Lung (tissue), 12 donors: ENCODE measurements around the gene BSDC1. TPM values are rescaled to one million over a fixed set of nuclear protein-coding genes. Genes with fewer than 3 reads are reported as not detected.

Source experiments
- ATAC-seq: fragments of 200-7000 bp; cut with Tn5 transposase; one replicate; pipeline ENCODE4 v1.9.1; 2020; ENCODE audit warnings: moderate number of reproducible peaks; ENCODE audit not compliant: insufficient read depth, low FRiP score
- DNase-seq, 3 donors: peaks; one replicate each; pipeline ENCODE4 v3.0.0-alpha.2; 2013 to 2017
- H3K27ac ChIP-seq, 2 donors: one replicate each; pipeline ENCODE4 v1.5.1; 2013; ENCODE audit warnings: mild to moderate bottlenecking in 2 of 2, moderate library complexity in 2 of 2, control low read depth in 1 of 2, inconsistent platforms in 1 of 2, low read depth in 1 of 2, low read length in 1 of 2
- H3K27me3 ChIP-seq, 3 donors: one replicate each; pipeline ENCODE4 v1.5.1; 2013; ENCODE audit warnings: low read length in 2 of 3; ENCODE audit not compliant: control insufficient read depth in 3 of 3, insufficient read depth in 3 of 3
- H3K36me3 ChIP-seq, 4 donors: one replicate each; pipeline ENCODE4 v1.5.1; 2013; ENCODE audit warnings: low read length in 4 of 4, mild to moderate bottlenecking in 1 of 4, moderate library complexity in 1 of 4; ENCODE audit not compliant: control insufficient read depth in 4 of 4, insufficient read depth in 4 of 4
- H3K4me1 ChIP-seq, 5 donors: one replicate each; pipeline ENCODE4 v1.5.1; 2013; ENCODE audit warnings: low read length in 5 of 5, mild to moderate bottlenecking in 2 of 5, moderate library complexity in 1 of 5; ENCODE audit not compliant: control insufficient read depth in 5 of 5, insufficient read depth in 5 of 5
- H3K4me3 ChIP-seq: one replicate; pipeline ENCODE4 v1.5.1; 2013; ENCODE audit warnings: mild to moderate bottlenecking, control low read depth, moderate library complexity
- H3K9ac ChIP-seq, 2 donors: one replicate each; pipeline ENCODE4 v1.5.1; 2013; ENCODE audit warnings: low read length in 2 of 2, control low read depth in 1 of 2; ENCODE audit not compliant: insufficient read depth in 1 of 2
- H3K9me3 ChIP-seq, 4 donors: one replicate each; pipeline ENCODE4 v1.5.1; 2013; ENCODE audit warnings: low read length in 3 of 4, mild to moderate bottlenecking in 1 of 4, moderate library complexity in 1 of 4; ENCODE audit not compliant: control insufficient read depth in 4 of 4, insufficient read depth in 3 of 4
- WGBS, 2 donors: extraction: QIAGEN DNeasy Blood & Tissue Kit; methylation state at CpG; one replicate each; pipeline ENCODE4 v1.1.7; 2013; 5-methylcytosine and 5-hydroxymethylcytosine counted together
- polyA plus RNA-seq, 2 donors: library from polyadenylated mRNA; stranded (reverse); fragments of 200-250 nt; gene quantifications; one replicate each; pipeline ENCODE4 v1.2.1, GENCODE V29; 2013
- total RNA-seq, 2 donors: library from RNA; depleted of rRNA in 1 of 2; stranded (reverse); fragments of >200 nt in 1 of 2; gene quantifications; one replicate each; pipeline ENCODE4 v1.2.1, GENCODE V29; 2014 to 2021
- TF ChIP-seq, protein P1 (sequence below): IDR thresholded peaks from 2 replicates; pipeline ENCODE4 v1.5.1; 2012; ENCODE audit warnings: mild to moderate bottlenecking; ENCODE audit errors: control extremely low read depth, extremely low read depth
- donor health status: control.
- donor health status: control.
- donor health status: Bipolar disorder and iron deficiency.
- donor health status: healthy.
- donor health status: DM: yes; HTN: yes; CAD: no.

The BSDC1 gene
- total and polyA plus RNA-seq, 4 donors, result 32.8 to 80.5 (median 48.3) TPM

DNA sequence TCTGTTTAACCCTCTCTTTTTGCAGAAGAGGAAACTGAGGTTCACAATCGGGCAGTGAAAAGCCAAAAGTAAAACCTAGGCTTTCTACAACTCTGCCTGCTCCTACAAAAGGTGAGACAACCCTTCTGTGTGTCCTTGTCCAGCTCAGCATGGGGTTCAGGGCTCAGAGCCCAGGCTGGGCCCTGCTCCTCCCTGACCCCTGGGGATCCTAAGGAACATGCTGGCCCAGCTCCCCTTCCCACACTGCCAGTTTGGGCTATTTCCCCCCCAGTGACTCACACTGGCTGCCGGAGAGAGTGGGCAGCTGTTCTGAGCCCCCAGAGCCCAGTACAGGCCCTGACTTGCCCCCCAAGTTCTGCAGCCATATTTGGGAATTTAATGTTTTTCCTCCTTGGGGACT lies 40.8 kb downstream of the BSDC1 start:
- Histone ChIP-seq H3K27me3 (no peaks in the 10 kb centered on the region), H3K36me3 (peaks cover 0 to 1% (median under 1%) of the 10 kb centered on the region in 4 donors), H3K9me3 (no peaks in the 10 kb centered on the region), H3K4me1 (peaks cover 13 to 36% (median 20%) of the 10 kb centered on the region in 5 donors), H3K27ac (peak overlapping the region; percentile 43 to 61), H3K9ac (peak overlapping the region in 1 of 2 donors; percentile 6), H3K4me3 (no peak overlapping the region)
- 37 to 58% methylated on average over 2 of the region's 2 CpGs for WGBS, 2 donors
- DNase-seq (no peak), ATAC-seq (no peak)
- TF ChIP-seq, protein P1, sequence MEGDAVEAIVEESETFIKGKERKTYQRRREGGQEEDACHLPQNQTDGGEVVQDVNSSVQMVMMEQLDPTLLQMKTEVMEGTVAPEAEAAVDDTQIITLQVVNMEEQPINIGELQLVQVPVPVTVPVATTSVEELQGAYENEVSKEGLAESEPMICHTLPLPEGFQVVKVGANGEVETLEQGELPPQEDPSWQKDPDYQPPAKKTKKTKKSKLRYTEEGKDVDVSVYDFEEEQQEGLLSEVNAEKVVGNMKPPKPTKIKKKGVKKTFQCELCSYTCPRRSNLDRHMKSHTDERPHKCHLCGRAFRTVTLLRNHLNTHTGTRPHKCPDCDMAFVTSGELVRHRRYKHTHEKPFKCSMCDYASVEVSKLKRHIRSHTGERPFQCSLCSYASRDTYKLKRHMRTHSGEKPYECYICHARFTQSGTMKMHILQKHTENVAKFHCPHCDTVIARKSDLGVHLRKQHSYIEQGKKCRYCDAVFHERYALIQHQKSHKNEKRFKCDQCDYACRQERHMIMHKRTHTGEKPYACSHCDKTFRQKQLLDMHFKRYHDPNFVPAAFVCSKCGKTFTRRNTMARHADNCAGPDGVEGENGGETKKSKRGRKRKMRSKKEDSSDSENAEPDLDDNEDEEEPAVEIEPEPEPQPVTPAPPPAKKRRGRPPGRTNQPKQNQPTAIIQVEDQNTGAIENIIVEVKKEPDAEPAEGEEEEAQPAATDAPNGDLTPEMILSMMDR, result no peak

DNA sequence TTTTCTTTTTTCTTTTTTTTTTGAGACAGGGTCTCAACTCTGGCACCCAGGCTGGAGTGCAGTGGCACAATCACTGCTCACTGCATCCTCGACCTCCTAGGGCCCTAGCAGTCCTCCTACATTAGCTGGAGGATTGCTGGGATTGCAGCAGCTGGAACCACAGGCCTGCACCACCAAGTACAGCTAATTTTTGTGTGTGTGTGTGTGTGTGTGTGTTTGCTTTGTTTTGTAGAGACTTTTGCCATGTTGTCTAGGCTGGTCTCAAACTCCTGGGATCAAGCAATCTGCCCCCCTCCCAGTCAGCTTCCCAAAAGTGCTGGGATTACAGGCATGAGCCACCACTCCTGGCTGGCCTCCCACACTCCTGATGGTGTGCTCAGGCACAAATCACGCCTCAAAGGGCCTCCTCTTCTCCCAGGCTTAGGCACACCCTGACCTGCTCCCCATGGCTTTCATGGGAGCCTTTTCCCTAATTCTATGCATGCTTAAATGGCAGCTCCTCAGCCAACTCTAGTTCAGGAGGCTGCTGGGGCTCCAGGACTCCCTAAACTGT lies 41.3 kb downstream of the BSDC1 start:
- TF ChIP-seq, protein P1, result no peak
- peaks cover 0 to 1% (median 0%) of the 10 kb centered on the region in 4 donors for H3K36me3 ChIP-seq

DNA sequence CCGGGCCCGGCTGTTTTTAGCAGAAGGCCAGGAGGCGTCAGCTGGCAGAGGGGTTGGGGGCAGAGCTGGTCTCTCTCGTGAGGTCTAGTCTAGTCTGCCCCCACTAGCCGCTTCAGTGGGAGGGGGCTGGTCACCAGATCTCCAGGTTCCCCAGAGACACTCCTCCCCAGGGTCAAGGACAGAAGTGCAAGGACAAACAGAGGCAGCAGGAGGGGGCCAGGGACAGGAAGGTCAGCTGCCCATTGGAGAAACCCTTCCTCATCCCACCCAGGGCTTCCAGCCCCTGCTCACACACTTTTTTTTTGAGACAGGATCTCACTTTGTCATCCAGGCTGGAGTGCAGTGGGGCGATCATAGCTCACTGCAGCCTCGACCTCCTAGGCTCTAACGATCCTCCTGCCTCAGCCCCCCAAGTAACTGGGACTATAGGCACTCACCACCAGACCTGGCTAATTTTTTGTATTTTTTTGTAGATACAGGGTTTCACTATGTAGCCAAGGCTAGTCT lies 41.9 kb downstream of the BSDC1 start:
- Histone ChIP-seq H3K27ac (peak overlapping the region; percentile 89 to 95), H3K4me1 (peaks cover 13 to 36% (median 20%) of the 10 kb centered on the region in 5 donors), H3K36me3 (peaks cover 0 to 1% (median 0%) of the 10 kb centered on the region in 4 donors), H3K9ac (peak overlapping the region; percentile 63 to 73), H3K9me3 (no peaks in the 10 kb centered on the region), H3K27me3 (no peaks in the 10 kb centered on the region), H3K4me3 (peak overlapping the region; percentile 52)
- TF ChIP-seq, protein P1, result no peak
- DNase-seq (no peak), ATAC-seq (no peak)
- 47 to 70% methylated on average over 8 of the region's 8 CpGs for WGBS, 2 donors

More for the DNA sequence above, 41.3 kb downstream of the BSDC1 start:
- DNase-seq (no peak), ATAC-seq (no peak)
- H3K4me3 ChIP-seq, result no peak overlapping the region
- peaks cover 13 to 36% (median 20%) of the 10 kb centered on the region in 5 donors for H3K4me1 ChIP-seq
- H3K9ac ChIP-seq, result peak overlapping the region; percentile 6 to 38
- H3K9me3 ChIP-seq, result no peaks in the 10 kb centered on the region
- H3K27me3 ChIP-seq, result no peaks in the 10 kb centered on the region
- WGBS, 2 donors, result 73 to 75% methylated on average over 2 of the region's 2 CpGs
- H3K27ac ChIP-seq, result peak overlapping the region; percentile 61 to 89
